NT2/D1 (cell line): Measurements from ENCODE around the gene ITPK1.

Experiments used
- SUZ12 ChIP-seq: IDR thresholded peaks from 2 replicates; pipeline ENCODE4 v1.6.1; 2011; ENCODE audit not compliant: insufficient read length, insufficient read depth; ENCODE audit errors: extremely low read depth
- YY1 ChIP-seq: IDR thresholded peaks from 2 replicates; pipeline ENCODE4 v1.6.1; 2011; ENCODE audit not compliant: insufficient read length, insufficient read depth
- ZNF274 ChIP-seq: IDR thresholded peaks from 2 replicates; pipeline ENCODE4 v1.6.1; 2011; ENCODE audit warnings: mild to moderate bottlenecking, low read depth, low read length

DNA sequence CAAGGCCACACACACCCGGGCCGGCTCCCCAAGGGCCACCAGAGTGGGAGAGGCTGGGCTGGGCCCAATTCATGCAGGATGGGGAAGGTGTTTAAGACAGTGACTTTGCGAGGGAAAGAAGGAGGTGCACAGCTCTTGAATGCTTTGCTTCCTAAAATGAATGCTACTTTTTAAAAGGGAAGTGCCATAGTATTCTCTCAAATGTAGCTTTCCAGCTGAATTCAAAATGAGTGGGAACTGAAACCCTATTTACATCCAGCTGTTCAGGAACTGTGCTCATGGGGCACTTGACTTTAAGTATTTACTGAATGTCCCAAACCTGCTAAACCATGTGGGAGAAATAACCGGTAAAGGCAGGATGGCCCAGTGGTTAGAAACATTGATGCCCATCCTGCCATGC is 7.6 kb downstream of the ITPK1 start:
- TF ChIP-seq SUZ12 (no peak), YY1 (no peak), ZNF274 (no peak)
